GM12878 (cell line): ENCODE results near the gene RASSF4. TPM values are rescaled to one million over a fixed set of nuclear protein-coding genes. Genes with fewer than 3 reads are reported as not detected.

Experiments
- ATAC-seq: fragments of 200-7000 bp; cut with Tn5 transposase; 3 replicates; pipeline ENCODE4 v1.9.1; 2020; ENCODE audit warnings: mild to moderate bottlenecking, moderate library complexity
- BruUV-seq: library from RNA; stranded (reverse); fragments of 400-500 nt; replicated peaks from 2 replicates; lab custom pipeline; 2021; lab: Mats Ljungman, UMichigan
- CTCF ChIA-PET: fragments of 300-600 bp; sonication (Branson Sonifier 250); formaldehyde crosslinking; extraction: SDS; loops from one replicate; lab custom pipeline; 2021; ENCODE audit warnings: inconsistent platforms; lab: Yijun Ruan, JAX
- POLR2A ChIA-PET: fragments of 350-600 bp; formaldehyde crosslinking; extraction: SDS; loops from one replicate; lab custom pipeline; 2021; ENCODE audit warnings: inconsistent platforms; lab: Charles Lee
- RAD21 ChIA-PET: fragments of 300-600 bp; sonication (Branson Sonifier 250); formaldehyde crosslinking; loops from one replicate; lab custom pipeline; 2023; ENCODE audit warnings: antibody characterized with exemption; ENCODE audit not compliant: unreplicated experiment; lab: Charles Lee
- SMC1A ChIA-PET: fragments of 300-600 bp; sonication (Branson Sonifier 250); formaldehyde crosslinking; loops from one replicate; lab custom pipeline; 2023; ENCODE audit not compliant: unreplicated experiment, uncharacterized antibody; lab: Charles Lee
- DNase-seq: peaks from one replicate; pipeline ENCODE4 v3.0.0-alpha.2; 2011; ENCODE audit warnings: low read depth, low spot score
- FAIRE-seq: peaks from 3 replicates; lab custom pipeline; 2011; peaks lifted over from hg19 to GRCh38; lab: Jason Lieb, UNC
- H2AFZ ChIP-seq: 2 replicates; pipeline ENCODE4 v1.6.0; 2011; ENCODE audit warnings: low read depth, low read length, control low read depth; ENCODE audit not compliant: control insufficient read depth
- H3K27ac ChIP-seq: 2 replicates; pipeline ENCODE4 v1.5.1; 2011; ENCODE audit warnings: control low read depth; ENCODE audit not compliant: control insufficient read depth, insufficient read depth
- H3K27me3 ChIP-seq, 2 experiments: replicated peaks in 1 of 2; 2 replicates each; pipeline versions ENCODE4 v1.6.0 to v1.6.1; 2011; ENCODE audit warnings: low read length in 1 of 2; ENCODE audit not compliant: control insufficient read depth in 2 of 2, insufficient read depth in 2 of 2
- H3K36me3 ChIP-seq, 2 experiments: 2 replicates each; pipeline ENCODE4 v1.5.1; 2011; ENCODE audit warnings: low read length in 1 of 2; ENCODE audit not compliant: control insufficient read depth in 2 of 2, insufficient read depth in 2 of 2
- H3K4me1 ChIP-seq: 2 replicates; pipeline ENCODE4 v1.6.1; 2011; ENCODE audit warnings: mild to moderate bottlenecking, low read length, moderate library complexity, mixed read lengths; ENCODE audit not compliant: control insufficient read depth, insufficient read depth
- H3K4me2 ChIP-seq: 2 replicates; pipeline ENCODE4 v1.6.0; 2011; ENCODE audit warnings: control low read depth; ENCODE audit not compliant: control insufficient read depth, insufficient read depth
- H3K4me3 ChIP-seq: fragments of 200-600 bp; sonication (generic); 2 replicates; pipeline ENCODE4 v1.5.1; 2016
- H3K79me2 ChIP-seq: 2 replicates; pipeline ENCODE4 v1.6.0; 2011; ENCODE audit warnings: low read length; ENCODE audit not compliant: control insufficient read depth, insufficient read depth
- H3K9ac ChIP-seq: 2 replicates; pipeline ENCODE4 v1.8.0; 2011; ENCODE audit warnings: low read length, control low read depth, mixed read lengths; ENCODE audit not compliant: control insufficient read depth, insufficient read depth
- H3K9me3 ChIP-seq: replicated peaks from 3 replicates; pipeline ENCODE4 v1.5.1; 2011; ENCODE audit warnings: mild to moderate bottlenecking, low read length; ENCODE audit not compliant: control insufficient read depth, insufficient read depth
- H4K20me1 ChIP-seq: 2 replicates; pipeline ENCODE4 v1.6.0; 2011; ENCODE audit not compliant: control insufficient read depth, insufficient read depth
- JUNB ChIP-seq: IDR thresholded peaks from 2 replicates; pipeline ENCODE4 v1.6.1; 2016; ENCODE audit warnings: antibody characterized with exemption, mild to moderate bottlenecking
- NFXL1 ChIP-seq: fragments of 450-650 bp; IDR thresholded peaks from 2 replicates; pipeline ENCODE4 v1.6.1; 2017; ENCODE audit warnings: antibody characterized with exemption, mild to moderate bottlenecking, borderline replicate concordance
- NFYB ChIP-seq: IDR thresholded peaks from 2 replicates; pipeline ENCODE4 v1.6.1; 2011; ENCODE audit warnings: low read depth, mild to moderate bottlenecking, low read length, improper control_type of control experiment, moderate library complexity; ENCODE audit not compliant: insufficient read depth
- ZNF217 ChIP-seq: fragments of 450-650 bp; IDR thresholded peaks from 2 replicates; pipeline ENCODE4 v1.6.1; 2017; ENCODE audit warnings: antibody characterized with exemption, mild to moderate bottlenecking
- WGBS: methylation state at CpG from one replicate; pipeline ENCODE4 v1.1.6; 2016; ENCODE audit warnings: low lambda C conversion rate; ENCODE audit not compliant: insufficient replicate concordance, insufficient coverage; ENCODE audit errors: missing lambda C conversion rate; 5-methylcytosine and 5-hydroxymethylcytosine counted together
- in situ Hi-C: fragments of 300-500 bp; cut with MboI; formaldehyde crosslinking; loops from 9 replicates; pipeline ENCODE4 v1.14.3; 2018; ENCODE audit warnings: mixed read lengths
- intact Hi-C: fragments of 100-400 bp; cut with micrococcal nuclease; formaldehyde crosslinking; loops from one replicate; pipeline ENCODE4 v1.14.2; 2022; ENCODE audit not compliant: unreplicated experiment
- polyA plus RNA-seq, 11 experiments: library from polyadenylated mRNA; depleted of rRNA in 4 of 11; unstranded in 6 of 11; stranded (reverse) in 5 of 11; fragments of >200 nt; fragmentation: Nextera tagmentation in 4 of 11; fragmentation: Illumina TruSeq in 1 of 11; extraction: Ambion mirVana in 4 of 11; extraction: Trizol in 1 of 11; gene quantifications; 1 replicate in 1 of 11; 2 replicates in 10 of 11; pipeline versions ENCODE4 v1.2.1 to v1.2.3, GENCODE V29; 2011 to 2016; ENCODE audit warnings: inconsistent platforms in 2 of 11, missing spikeins in 2 of 11, low read depth in 1 of 11
- total RNA-seq, 4 experiments: library from RNA; depleted of rRNA in 3 of 4; stranded (reverse); fragments of >200 nt in 3 of 4; fragmentation: Illumina TruSeq in 1 of 4; extraction: Trizol in 1 of 4; gene quantifications; 2 replicates each; pipeline versions ENCODE4 v1.2.1 to v1.2.3, GENCODE V29; 2013 to 2021
- TF ChIP-seq, protein P1 (sequence below): fragments of 450-650 bp; IDR thresholded peaks from 2 replicates; pipeline ENCODE4 v1.6.1; 2016; ENCODE audit warnings: mild to moderate bottlenecking, moderate library complexity, borderline replicate concordance

The RASSF4 gene
- total and polyA plus RNA-seq, 10 of the 15 experiments (the other 5 are each of a cell fraction or from before 2014, with no cell fraction given), result 3.7 to 71.1 (median 16.8) TPM

DNA sequence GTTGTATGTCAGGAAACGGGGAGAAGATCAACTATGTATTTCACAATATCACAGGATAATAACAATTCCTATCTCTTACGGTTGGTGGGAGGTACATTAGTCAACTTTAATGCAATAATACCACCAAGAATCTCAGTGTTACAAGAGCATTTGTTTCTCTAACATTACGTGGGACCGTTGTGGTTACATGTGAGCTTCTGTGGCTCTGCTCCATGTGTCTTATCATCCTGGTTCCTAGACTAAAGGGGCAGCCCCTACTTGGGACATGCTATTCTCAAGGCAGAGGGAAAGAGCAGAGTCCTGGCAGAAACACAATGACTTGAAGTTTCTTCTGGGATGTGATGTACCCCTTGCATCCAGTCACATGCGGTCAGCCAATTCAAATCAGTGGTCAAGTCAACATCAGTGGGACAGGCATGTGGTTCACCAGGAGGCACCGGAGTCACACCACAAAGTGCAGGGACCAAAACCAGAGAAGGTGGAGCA lies 38.6 kb downstream of the RASSF4 start:
- no peak overlapping the region for H3K27ac ChIP-seq
- no peak for TF ChIP-seq NFXL1
- TF ChIP-seq JUNB, result no peak
- TF ChIP-seq, protein P1, sequence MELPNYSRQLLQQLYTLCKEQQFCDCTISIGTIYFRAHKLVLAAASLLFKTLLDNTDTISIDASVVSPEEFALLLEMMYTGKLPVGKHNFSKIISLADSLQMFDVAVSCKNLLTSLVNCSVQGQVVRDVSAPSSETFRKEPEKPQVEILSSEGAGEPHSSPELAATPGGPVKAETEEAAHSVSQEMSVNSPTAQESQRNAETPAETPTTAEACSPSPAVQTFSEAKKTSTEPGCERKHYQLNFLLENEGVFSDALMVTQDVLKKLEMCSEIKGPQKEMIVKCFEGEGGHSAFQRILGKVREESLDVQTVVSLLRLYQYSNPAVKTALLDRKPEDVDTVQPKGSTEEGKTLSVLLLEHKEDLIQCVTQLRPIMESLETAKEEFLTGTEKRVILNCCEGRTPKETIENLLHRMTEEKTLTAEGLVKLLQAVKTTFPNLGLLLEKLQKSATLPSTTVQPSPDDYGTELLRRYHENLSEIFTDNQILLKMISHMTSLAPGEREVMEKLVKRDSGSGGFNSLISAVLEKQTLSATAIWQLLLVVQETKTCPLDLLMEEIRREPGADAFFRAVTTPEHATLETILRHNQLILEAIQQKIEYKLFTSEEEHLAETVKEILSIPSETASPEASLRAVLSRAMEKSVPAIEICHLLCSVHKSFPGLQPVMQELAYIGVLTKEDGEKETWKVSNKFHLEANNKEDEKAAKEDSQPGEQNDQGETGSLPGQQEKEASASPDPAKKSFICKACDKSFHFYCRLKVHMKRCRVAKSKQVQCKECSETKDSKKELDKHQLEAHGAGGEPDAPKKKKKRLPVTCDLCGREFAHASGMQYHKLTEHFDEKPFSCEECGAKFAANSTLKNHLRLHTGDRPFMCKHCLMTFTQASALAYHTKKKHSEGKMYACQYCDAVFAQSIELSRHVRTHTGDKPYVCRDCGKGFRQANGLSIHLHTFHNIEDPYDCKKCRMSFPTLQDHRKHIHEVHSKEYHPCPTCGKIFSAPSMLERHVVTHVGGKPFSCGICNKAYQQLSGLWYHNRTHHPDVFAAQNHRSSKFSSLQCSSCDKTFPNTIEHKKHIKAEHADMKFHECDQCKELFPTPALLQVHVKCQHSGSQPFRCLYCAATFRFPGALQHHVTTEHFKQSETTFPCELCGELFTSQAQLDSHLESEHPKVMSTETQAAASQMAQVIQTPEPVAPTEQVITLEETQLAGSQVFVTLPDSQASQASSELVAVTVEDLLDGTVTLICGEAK, result no peak
- no peak for TF ChIP-seq ZNF217
- TF ChIP-seq NFYB, result no peak
- FAIRE-seq, result no peak
- no peak for ATAC-seq
- in situ Hi-C loops (no loop called here), intact Hi-C loops (no loop called here)
- BruUV-seq, result no TSS peak
- WGBS, result 51% methylated on average over 6 of the region's 6 CpGs
- no peak for DNase-seq
- no peak overlapping the region for H3K9ac ChIP-seq
- no peaks in the 10 kb centered on the region for H3K9me3 ChIP-seq
- H3K4me2 ChIP-seq, result no peak overlapping the region
- H3K27me3 ChIP-seq, result no peaks in the 10 kb centered on the region
- ChIA-PET CTCF (no interaction called here), RAD21 (interaction anchor here (0.6 kb wide), 1 partner anchor 23 kb away, joined by 3 read pairs; no protein-coding TSS in a partner anchor), SMC1A (no interaction called here), POLR2A (no interaction called here)
- no peak overlapping the region for H3K4me3 ChIP-seq
- H3K4me1 ChIP-seq, result peaks cover 10% of the 10 kb centered on the region
- H3K36me3 ChIP-seq, result no peaks in the 10 kb centered on the region
- H2AFZ ChIP-seq, result no peak overlapping the region
- peaks cover 11% of the 10 kb centered on the region for H3K79me2 ChIP-seq
- H4K20me1 ChIP-seq, result no peaks in the 10 kb centered on the region
